K562 (cell line): ENCODE data around the gene ZNF544. TPM values are rescaled to one million over a fixed set of nuclear protein-coding genes. Genes with fewer than 3 reads are reported as not detected.

ENCODE experiments used
- CEBPG ChIP-seq, 3 experiments: fragments of 200-800 bp in 1 of 3; sonication (Bioruptor generic) in 1 of 3; sonication (generic) in 1 of 3; formaldehyde crosslinking in 1 of 3; IDR thresholded peaks in 2 of 3; conservative IDR thresholded peaks in 1 of 3; 2 replicates each; pipeline versions ENCODE4 v1.6.1 to v1.8.0; 2016 to 2022; ENCODE audit warnings: missing compliant biosample characterization in 2 of 3, missing genetic modification characterization in 2 of 3, mild to moderate bottlenecking in 1 of 3, missing genetic modification reagents in 1 of 3
- EGR1 ChIP-seq: fragments of 450-650 bp; conservative IDR thresholded peaks from 2 replicates; pipeline ENCODE4 v1.6.1; 2017; ENCODE audit warnings: mild to moderate bottlenecking
- ESRRB ChIP-seq: fragments of 250-450 bp; sonication (Bioruptor Pico); IDR thresholded peaks from 2 replicates; pipeline ENCODE4 v1.5.0; 2020; ENCODE audit warnings: mild to moderate bottlenecking, moderate library complexity, borderline replicate concordance
- FOXM1 ChIP-seq, 2 experiments: fragments of 450-650 bp in 1 of 2; sonication (generic) in 1 of 2; formaldehyde crosslinking in 1 of 2; IDR thresholded peaks; 2 replicates each; pipeline versions ENCODE4 v1.6.1 to v1.9.0; 2017 to 2022; ENCODE audit warnings: low read depth in 2 of 2, mild to moderate bottlenecking in 2 of 2, missing genetic modification reagents in 1 of 2, moderate library complexity in 1 of 2
- GTF2A2 ChIP-seq: IDR thresholded peaks from 2 replicates; pipeline ENCODE4 v1.6.1; 2016; ENCODE audit warnings: mild to moderate bottlenecking, missing genetic modification characterization, missing compliant biosample characterization
- GTF2E2 ChIP-seq: fragments of 200-800 bp; sonication (Bioruptor generic); IDR thresholded peaks from 2 replicates; pipeline ENCODE4 v1.6.1; 2016; ENCODE audit warnings: missing genetic modification characterization, missing compliant biosample characterization
- HMBOX1 ChIP-seq: sonication (generic); IDR thresholded peaks from 2 replicates; pipeline ENCODE4 v1.6.1; 2016
- HNRNPUL1 ChIP-seq: fragments of 200-400 bp; formaldehyde crosslinking; IDR thresholded peaks from 2 replicates; pipeline ENCODE4 v1.6.1; 2017; ENCODE audit warnings: low read length
- MGA ChIP-seq: fragments of 450-650 bp; IDR thresholded peaks from 2 replicates; pipeline ENCODE4 v1.6.1; 2016; ENCODE audit warnings: mild to moderate bottlenecking, moderate library complexity
- NFE2L1 ChIP-seq: fragments of 450-650 bp; IDR thresholded peaks from 2 replicates; pipeline ENCODE4 v1.6.1; 2016; ENCODE audit warnings: missing genetic modification characterization, low read depth, mild to moderate bottlenecking, missing compliant biosample characterization, moderate library complexity, borderline replicate concordance
- POLR2A ChIP-seq: fragments of 450-650 bp; conservative IDR thresholded peaks from 2 replicates; pipeline ENCODE4 v1.6.1; 2016
- SIRT6 ChIP-seq: IDR thresholded peaks from one replicate; pipeline ENCODE4 v1.6.1; 2012; ENCODE audit warnings: low read depth, mild to moderate bottlenecking, control low read depth, inconsistent platforms, low read length, moderate library complexity
- SLC30A9 ChIP-seq: fragments of 250-450 bp; sonication (Bioruptor Pico); IDR thresholded peaks from 2 replicates; pipeline ENCODE4 v1.8.0; 2022; ENCODE audit warnings: mild to moderate bottlenecking, moderate library complexity
- SMARCC2 ChIP-seq: fragments of 450-650 bp; IDR thresholded peaks from 2 replicates; pipeline ENCODE4 v1.6.1; 2017; ENCODE audit warnings: antibody characterized with exemption, moderate library complexity, mild to moderate bottlenecking, low read depth
- THRAP3 ChIP-seq: fragments of 450-650 bp; IDR thresholded peaks from 2 replicates; pipeline ENCODE4 v1.6.1; 2016; ENCODE audit warnings: mild to moderate bottlenecking, inconsistent platforms, borderline replicate concordance
- U2AF2 ChIP-seq: fragments of 200-400 bp; formaldehyde crosslinking; optimal IDR thresholded peaks from 2 replicates; pipeline ENCODE3; 2017; ENCODE audit warnings: low read depth, mild to moderate bottlenecking, low read length
- ZNF184 ChIP-seq: sonication (generic); formaldehyde crosslinking; IDR thresholded peaks from 2 replicates; pipeline ENCODE4 v1.5.0; 2020; ENCODE audit warnings: missing genetic modification reagents
- polyA plus RNA-seq, 8 experiments: library from polyadenylated mRNA; depleted of rRNA in 4 of 8; stranded (reverse) in 5 of 8; unstranded in 3 of 8; fragments of >200 nt; fragmentation: Nextera tagmentation in 2 of 8; fragmentation: Illumina TruSeq in 1 of 8; extraction: Ambion mirVana in 2 of 8; extraction: Trizol in 1 of 8; gene quantifications; 2 replicates each; pipeline versions ENCODE4 v1.2.1 to v1.2.3, GENCODE V29; 2011 to 2014; ENCODE audit warnings: inconsistent platforms in 1 of 8, missing spikeins in 1 of 8
- total RNA-seq, 7 experiments: library from RNA; depleted of rRNA in 6 of 7; stranded (reverse); fragments of >200 nt in 6 of 7; fragmentation: Illumina TruSeq in 2 of 7; extraction: Trizol in 2 of 7; gene quantifications; 2 replicates each; pipeline versions ENCODE4 v1.2.1 to v1.2.3, GENCODE V29; 2011 to 2021; ENCODE audit warnings: low replicate concordance in 1 of 7

ZNF544 gene
- total and polyA plus RNA-seq, 9 of the 15 experiments (the other 6 are each of a cell fraction or from before 2014, with no cell fraction given): 23.6 to 59.0 (median 41.4) TPM

GRCh38 chr19:58278541-58279041 is 49.9 kb downstream of the ZNF544 start, which contains the start of gene ZNF8 (continued):
- TF ChIP-seq HMBOX1 (no peak), FOXM1 (IDR thresholded peaks at IDR 0.05; ENCODE audit: low read depth) (no peak), FOXM1 (CRISPR knock-in tag; IDR thresholded peaks at IDR 0.05; ENCODE audit: low read depth) (no peak; the same call in 1 of the 2 replicates), GTF2E2 (tag) (peak; percentile 75; the same call in 1 of the 2 replicates), ESRRB (CRISPR knock-in tag) (no peak), POLR2A (peak; percentile 91), SLC30A9 (no peak), NFE2L1 (no peak), EGR1 (peak; percentile 93), GTF2A2 (tag) (no peak), THRAP3 (no peak), CEBPG (CRISPR knock-in tag; IDR thresholded peaks at IDR 0.05) (no peak), CEBPG (tag; conservative IDR thresholded peaks at IDR 0.05 in 1 of 2, IDR thresholded peaks at IDR 0.05 in 1 of 2) (no peak), ZNF184 (CRISPR knock-in tag) (no peak), SIRT6 (no peak), U2AF2 (no peak), HNRNPUL1 (no peak), MGA (no peak; the same call in 1 of the 2 replicates), SMARCC2 (0 out of 2 replicates have a peak, but pooled peaks have one; percentile 1)
